Inferior parietal cortex (tissue), 1 donor: ENCODE measurements around the gene PAXX.
"Not testable (repeated sequence)": the region's sequence is repeated elsewhere in the genome, so short reads cannot be mapped to it uniquely, and the experiment has no call there.

ENCODE experiments used
- DNase-seq: peaks from one replicate; pipeline ENCODE4 v3.0.0-alpha.2; 2016; ENCODE audit errors: extremely low spot score

Gene PAXX

GRCh38 chr9:137002646-137003041, 10.4 kb downstream of the PAXX start:
- no peak for DNase-seq

GRCh38 chr9:137004285-137004684, 12.1 kb downstream of the PAXX start:
- DNase-seq = not testable (repeated sequence)

GRCh38 chr9:137006116-137007003, 14.1 kb downstream of the PAXX start:
- DNase-seq = no peak

- no peak for DNase-seq
Measured at GRCh38 chr9:137007108-137007815, 15.0 kb downstream of the PAXX start.

- DNase-seq = no peak
Measured at GRCh38 chr9:137007816-137008270, 15.6 kb downstream of the PAXX start.

GRCh38 chr9:137008312-137008711, 16.1 kb downstream of the PAXX start:
- no peak for DNase-seq

GRCh38 chr9:137009217-137009616, 17.0 kb downstream of the PAXX start:
- no peak for DNase-seq

GRCh38 chr9:137009938-137010732, 17.9 kb downstream of the PAXX start:
- DNase-seq = no peak

- no peak for DNase-seq
Measured at GRCh38 chr9:137011156-137011555, 18.9 kb downstream of the PAXX start.

- no peak for DNase-seq
Measured at GRCh38 chr9:137011907-137012675, 19.9 kb downstream of the PAXX start.

- DNase-seq = no peak
Measured at GRCh38 chr9:137012694-137013570, 20.7 kb downstream of the PAXX start.

- DNase-seq = no peak
Measured at GRCh38 chr9:137013571-137013940, 21.3 kb downstream of the PAXX start.

- DNase-seq = no peak
Measured at GRCh38 chr9:137014166-137014565, 21.9 kb downstream of the PAXX start.

GRCh38 chr9:137014776-137015539, 22.7 kb downstream of the PAXX start:
- no peak for DNase-seq

- no peak for DNase-seq
Measured at GRCh38 chr9:137015540-137015930, 23.3 kb downstream of the PAXX start.

GRCh38 chr9:137015976-137016375, 23.8 kb downstream of the PAXX start:
- no peak for DNase-seq

GRCh38 chr9:137016436-137016835, 24.2 kb downstream of the PAXX start:
- DNase-seq = no peak

GRCh38 chr9:137017071-137017470, 24.8 kb downstream of the PAXX start:
- DNase-seq = no peak

GRCh38 chr9:137017791-137018497, 25.7 kb downstream of the PAXX start:
- no peak for DNase-seq
